GOT3 (cell line): ENCODE results near the gene CACNA1C.

Experiments
- DNase-seq: peaks from one replicate; lab custom pipeline; 2025; ENCODE audit warnings: mixed read lengths; lab: John Stamatoyannopoulos, UW

CACNA1C gene

GRCh38 chr12:2171672-2172426 is 119.1 kb downstream of the CACNA1C start:
- DNase-seq: no peak

GRCh38 chr12:2172491-2173214 is 119.9 kb downstream of the CACNA1C start:
- no peak for DNase-seq

- DNase-seq: no peak
Observed at GRCh38 chr12:2173971-2174370, 121.2 kb downstream of the CACNA1C start.

- DNase-seq: no peak
Observed at GRCh38 chr12:2177003-2177402, 124.2 kb downstream of the CACNA1C start.

- no peak for DNase-seq
Observed at GRCh38 chr12:2177751-2178150, 125.0 kb downstream of the CACNA1C start.

GRCh38 chr12:2179058-2179457 is 126.3 kb downstream of the CACNA1C start:
- no peak for DNase-seq

DNA sequence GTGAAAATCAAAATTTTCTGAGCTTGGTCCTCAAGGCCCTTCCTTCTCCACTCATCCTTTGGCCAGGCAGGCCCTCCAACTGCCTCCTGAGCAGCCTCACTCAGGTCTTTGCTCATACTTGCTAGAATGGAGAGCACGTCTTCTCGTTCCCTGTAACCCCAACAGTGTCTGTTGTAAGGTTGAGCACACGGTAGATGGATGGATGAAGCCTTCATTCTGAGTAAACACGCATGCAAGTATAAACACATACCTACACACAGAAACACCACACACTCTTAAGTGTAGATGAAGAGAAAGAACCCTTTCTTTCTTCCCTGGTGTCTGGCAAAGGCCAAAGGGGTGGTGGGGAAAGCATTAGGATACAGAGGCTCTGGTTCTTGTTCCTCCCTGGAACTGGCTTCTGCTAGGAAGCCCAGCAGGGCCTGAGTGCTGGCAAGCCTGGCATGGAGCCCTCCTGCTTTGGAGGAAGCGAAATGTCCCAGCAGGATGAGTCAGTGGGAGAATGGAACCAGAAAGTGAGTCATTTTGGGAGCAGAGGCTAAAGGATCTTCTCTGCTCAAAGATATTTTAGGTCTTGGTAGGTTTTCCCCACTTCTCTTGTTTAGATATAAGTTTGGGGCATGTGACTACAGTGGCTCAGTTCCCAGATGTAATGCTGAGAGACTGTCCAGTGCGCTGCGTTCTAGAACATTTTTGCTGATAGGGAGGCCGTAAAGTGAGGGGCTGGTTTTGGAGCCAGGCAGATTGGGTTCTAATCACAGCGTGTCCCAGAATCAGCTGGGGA is 127.4 kb downstream of the CACNA1C start:
- peak; percentile 36 for DNase-seq

- no peak for DNase-seq
Observed at GRCh38 chr12:2180737-2181082, 127.9 kb downstream of the CACNA1C start.

GRCh38 chr12:2183556-2184541 is 131.1 kb downstream of the CACNA1C start:
- no peak for DNase-seq

- DNase-seq: no peak
Observed at GRCh38 chr12:2185751-2186341, 133.1 kb downstream of the CACNA1C start.

DNA sequence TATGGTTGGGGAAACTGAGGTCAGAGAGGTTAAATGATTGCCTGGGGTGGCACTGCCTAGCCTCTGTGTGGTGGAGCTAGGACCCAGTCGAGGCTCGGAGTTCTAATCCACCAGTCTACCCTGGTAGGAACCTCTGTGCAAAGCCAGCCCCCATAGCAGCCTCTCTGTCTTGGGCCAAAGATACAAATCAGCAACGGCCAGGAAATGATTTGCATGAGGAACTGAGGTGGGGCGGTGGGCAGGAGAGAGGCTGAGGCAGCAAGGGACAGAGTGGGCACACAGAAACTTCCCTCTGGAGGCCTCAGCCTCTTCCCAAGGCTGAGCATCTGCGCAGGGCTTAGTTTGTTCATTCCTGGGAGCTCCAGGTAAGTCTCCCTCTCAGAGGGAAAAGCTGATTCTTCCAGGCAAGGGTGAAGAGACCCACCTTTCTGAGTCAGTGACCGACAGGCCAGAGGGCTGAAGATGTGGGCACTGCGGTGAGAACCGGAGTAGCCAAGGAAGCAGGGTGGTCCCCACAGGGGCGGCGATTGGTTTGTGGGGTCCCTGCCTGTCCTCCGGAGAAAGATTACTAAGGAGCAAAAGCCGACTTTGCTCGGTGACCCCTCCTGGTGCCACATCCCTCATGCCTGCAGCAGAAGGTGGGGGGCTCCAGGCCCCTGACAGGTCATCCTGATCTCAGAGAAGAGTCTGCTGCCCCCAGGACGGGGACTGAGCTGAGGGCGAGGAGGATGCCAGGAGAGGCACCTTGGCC is 134.6 kb downstream of the CACNA1C start:
- DNase-seq: no peak

- DNase-seq: no peak
Observed at GRCh38 chr12:2190085-2190484, 137.3 kb downstream of the CACNA1C start.

DNA sequence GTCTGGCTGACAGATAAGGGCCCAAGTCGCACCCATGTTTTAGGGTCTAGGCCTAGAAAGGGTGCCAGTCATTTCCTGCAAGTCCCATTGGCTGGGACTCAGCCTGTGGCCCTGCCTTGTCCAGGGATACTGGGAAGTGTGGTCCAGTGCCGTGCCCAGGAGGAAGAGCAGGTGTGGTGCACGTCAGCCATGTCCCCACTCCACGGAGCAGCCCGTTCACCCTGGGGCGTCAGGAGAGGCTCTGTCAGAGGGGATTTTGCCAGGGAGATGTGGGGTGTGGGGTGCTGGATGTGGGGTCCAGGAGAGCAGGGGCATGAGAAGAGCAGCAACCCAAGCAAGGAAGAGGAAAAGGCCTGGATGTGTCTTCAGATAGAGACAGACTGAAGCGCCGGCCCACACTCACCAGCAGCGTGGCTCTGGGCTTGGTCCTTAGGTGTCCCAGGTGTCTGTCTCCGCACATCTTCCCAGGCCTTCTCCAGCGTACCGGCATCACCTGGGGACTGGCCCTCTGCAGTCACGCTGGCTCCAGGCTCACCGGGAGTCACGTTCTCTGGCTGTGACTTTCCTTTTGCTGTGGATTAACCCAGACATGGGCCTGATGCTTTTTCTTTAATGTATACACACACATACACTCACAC is 138.2 kb downstream of the CACNA1C start:
- DNase-seq: no peak

DNA sequence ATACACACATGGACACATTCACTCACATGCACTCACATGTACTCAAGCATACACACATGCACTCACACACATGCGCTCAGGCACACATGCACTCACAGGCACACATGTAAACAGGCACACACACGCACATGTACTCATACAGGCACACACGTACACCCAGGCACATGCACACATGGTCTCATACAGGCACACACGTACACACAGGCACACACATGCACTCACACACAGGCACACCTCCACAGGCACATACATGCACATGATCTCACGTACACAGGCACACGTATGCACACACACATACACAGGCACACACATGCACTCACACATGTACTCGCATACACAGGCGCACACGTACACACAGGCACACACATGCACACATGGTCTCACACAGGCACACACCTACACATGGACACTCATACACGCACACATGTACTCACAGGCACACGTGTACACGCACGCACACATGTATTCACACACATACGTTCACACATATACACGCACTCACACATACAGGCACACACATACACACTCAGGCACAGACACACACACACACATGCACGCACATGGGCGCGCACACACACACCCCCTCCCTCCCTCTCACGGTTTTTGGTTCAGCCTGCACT is 138.9 kb downstream of the CACNA1C start:
- DNase-seq: no peak

DNA sequence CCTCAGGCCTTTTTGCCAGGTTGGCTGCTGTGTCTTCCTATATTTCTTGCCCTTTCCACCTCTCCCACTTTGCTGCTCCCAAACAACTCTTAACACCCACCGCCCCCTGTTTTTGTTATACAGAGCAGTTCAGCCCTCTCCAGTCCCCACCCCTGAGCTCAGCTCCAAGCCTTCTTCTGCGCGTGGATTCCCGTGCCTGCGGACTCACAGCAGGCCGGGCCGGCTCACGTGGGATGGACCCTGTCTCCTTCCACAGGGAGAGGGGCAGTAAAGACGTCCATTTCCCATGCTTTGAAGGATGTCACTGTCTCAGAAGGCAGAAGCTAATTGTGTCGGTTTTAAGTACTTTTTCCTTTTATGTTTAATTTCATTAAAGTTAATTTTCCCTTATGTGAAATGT is 139.4 kb downstream of the CACNA1C start:
- DNase-seq: no peak

DNA sequence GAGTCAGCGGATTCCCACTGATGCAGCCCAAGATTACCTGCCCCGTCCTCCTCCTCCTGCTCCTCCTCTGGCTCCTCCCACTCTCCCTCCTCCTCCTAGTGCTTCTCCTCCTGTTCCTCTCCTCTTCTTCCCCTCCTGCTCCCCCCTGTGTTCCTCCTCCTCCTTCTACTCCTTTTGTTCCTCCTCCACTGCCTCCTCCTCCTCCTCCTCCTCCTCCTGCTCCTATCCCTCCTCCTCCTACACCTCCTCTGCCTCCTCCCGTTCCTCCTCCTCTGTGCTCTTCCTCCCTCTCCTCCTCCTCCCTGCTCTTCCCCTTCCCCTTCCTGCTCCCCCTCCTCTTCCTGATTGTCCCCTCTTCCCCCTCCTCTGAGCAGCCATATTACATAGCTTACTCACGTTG is 141.3 kb downstream of the CACNA1C start:
- DNase-seq: no peak

GRCh38 chr12:2194571-2194970 is 141.8 kb downstream of the CACNA1C start:
- no peak for DNase-seq

DNA sequence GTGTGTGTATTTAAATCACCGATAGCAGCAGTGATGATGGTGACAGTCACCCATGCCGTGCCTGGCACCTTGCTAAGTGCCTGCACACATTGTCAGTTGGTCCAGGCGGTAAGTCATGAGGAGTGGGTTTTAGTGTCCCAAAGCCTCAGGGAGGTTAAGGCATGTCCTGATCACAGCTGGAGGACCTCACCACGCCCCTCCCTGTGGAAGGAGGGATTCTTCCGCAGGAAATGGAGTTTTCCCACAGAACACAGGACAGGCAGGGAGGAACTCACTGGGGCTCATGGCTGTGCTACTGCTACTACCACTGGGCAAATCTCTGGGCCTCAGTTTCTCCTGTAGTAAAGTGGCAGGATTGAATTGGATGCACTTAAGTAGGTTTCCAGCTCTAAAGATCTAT is 142.3 kb downstream of the CACNA1C start:
- DNase-seq: no peak

DNA sequence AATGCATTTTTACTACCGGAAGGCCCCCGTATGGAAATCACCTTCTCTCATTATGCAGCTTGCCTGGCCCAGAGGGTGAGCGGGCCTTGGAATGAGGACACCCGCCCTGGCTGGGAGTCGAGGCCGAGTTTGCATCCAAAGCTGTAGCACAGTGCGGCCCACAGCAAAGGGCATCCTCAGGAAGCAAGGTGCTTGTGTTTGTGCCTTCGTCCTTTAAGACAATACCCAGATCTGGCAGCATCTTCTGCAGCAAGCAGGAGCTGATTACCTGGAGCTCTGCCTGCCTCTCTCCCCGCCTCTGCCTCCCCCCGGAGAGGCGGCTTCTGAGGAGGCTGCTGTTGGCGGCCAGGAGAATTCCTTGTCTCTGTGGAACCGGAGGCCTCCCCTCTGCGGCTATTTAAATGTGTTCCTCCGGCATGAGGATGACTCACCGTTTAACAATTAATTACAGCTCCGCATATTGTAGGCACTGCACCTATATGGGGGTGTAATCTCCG is 145.3 kb downstream of the CACNA1C start:
- no peak for DNase-seq
